HepG2 (cell line): ENCODE data around the gene ZFPL1. TPM values are rescaled to one million over a fixed set of nuclear protein-coding genes. Genes with fewer than 3 reads are reported as not detected.
A peak's percentile ranks its signal among the peaks of the same experiment; 100 is the strongest.

ENCODE experiments used
- GMEB2 ChIP-seq: IDR thresholded peaks from 2 replicates; pipeline ENCODE4 v1.6.1; 2016; ENCODE audit warnings: missing biosample characterization, missing genetic modification reagents, low read depth
- KDM5B ChIP-seq: sonication (generic); formaldehyde crosslinking; IDR thresholded peaks from 2 replicates; pipeline ENCODE4 v1.4.0; 2020; ENCODE audit warnings: missing genetic modification reagents, mild to moderate bottlenecking, borderline replicate concordance
- MNT ChIP-seq: fragments of 450-650 bp; IDR thresholded peaks from 2 replicates; pipeline ENCODE4 v1.6.1; 2016
- PATZ1 ChIP-seq: sonication (generic); formaldehyde crosslinking; IDR thresholded peaks from 2 replicates; pipeline ENCODE4 v1.4.0; 2020; ENCODE audit warnings: missing genetic modification reagents
- RAD21 ChIP-seq: fragments of 450-650 bp; formaldehyde crosslinking; IDR thresholded peaks from 2 replicates; pipeline ENCODE4 v1.5.0; 2020; ENCODE audit warnings: mild to moderate bottlenecking
- SOX6 ChIP-seq, 2 experiments: fragments of 450-650 bp in 1 of 2; sonication (generic) in 1 of 2; formaldehyde crosslinking in 1 of 2; IDR thresholded peaks; 2 replicates each; pipeline versions ENCODE4 v1.4.0 to v1.6.1; 2017 to 2020; ENCODE audit warnings: antibody characterized with exemption in 1 of 2, mild to moderate bottlenecking in 1 of 2, missing genetic modification reagents in 1 of 2
- TRIM22 ChIP-seq: fragments of 450-650 bp; IDR thresholded peaks from 2 replicates; pipeline ENCODE4 v1.6.1; 2017
- ZFP37 ChIP-seq: sonication (generic); formaldehyde crosslinking; IDR thresholded peaks from 2 replicates; pipeline ENCODE4 v1.4.0; 2020; ENCODE audit warnings: missing genetic modification reagents, borderline replicate concordance
- ZNF138 ChIP-seq: sonication (generic); formaldehyde crosslinking; IDR thresholded peaks from 2 replicates; pipeline ENCODE4 v1.5.0; 2020; ENCODE audit warnings: mild to moderate bottlenecking, low read depth, missing genetic modification reagents
- ZNF225 ChIP-seq: sonication (generic); formaldehyde crosslinking; IDR thresholded peaks from 2 replicates; pipeline ENCODE4 v1.4.0; 2020; ENCODE audit warnings: mild to moderate bottlenecking, missing genetic modification reagents
- ZNF780A ChIP-seq: sonication (generic); formaldehyde crosslinking; IDR thresholded peaks from 2 replicates; pipeline ENCODE4 v1.8.0; 2022; ENCODE audit warnings: mild to moderate bottlenecking, missing genetic modification reagents, moderate library complexity
- ZNF781 ChIP-seq: sonication (generic); formaldehyde crosslinking; IDR thresholded peaks from 2 replicates; pipeline ENCODE4 v1.5.1; 2020; ENCODE audit warnings: borderline replicate concordance, mild to moderate bottlenecking, missing genetic modification reagents; ENCODE audit errors: not compliant biosample characterization
- ZNF878 ChIP-seq: sonication (generic); formaldehyde crosslinking; IDR thresholded peaks from 2 replicates; pipeline ENCODE4 v1.8.1; 2023; ENCODE audit warnings: mild to moderate bottlenecking, missing genetic modification reagents, moderate library complexity
- polyA plus RNA-seq, 8 experiments: library from polyadenylated mRNA; depleted of rRNA in 3 of 8; stranded (reverse) in 7 of 8; unstranded in 1 of 8; fragments of >200 nt; fragmentation: Illumina TruSeq in 4 of 8; extraction: Trizol in 4 of 8; gene quantifications; 2 replicates each; pipeline versions ENCODE4 v1.2.1 to v1.2.3, GENCODE V29; 2011 to 2016; ENCODE audit warnings: low read depth in 4 of 8, missing spikeins in 1 of 8, mixed read lengths in 1 of 8; ENCODE audit not compliant: insufficient read depth in 1 of 8
- total RNA-seq, 5 experiments: library from RNA; depleted of rRNA; stranded (reverse); fragments of >200 nt; fragmentation: Illumina TruSeq; extraction: Trizol; gene quantifications; 2 replicates each; pipeline ENCODE4 v1.2.3, GENCODE V29; 2016; ENCODE audit warnings: low read depth in 1 of 5
- TF ChIP-seq, protein P1 (sequence below): sonication (generic); formaldehyde crosslinking; IDR thresholded peaks from 2 replicates; pipeline ENCODE4 v1.8.0; 2022; ENCODE audit warnings: mild to moderate bottlenecking, missing genetic modification reagents, borderline replicate concordance
- TF ChIP-seq, protein P2 (sequence below), 2 experiments: IDR thresholded peaks; 2 replicates each; pipeline ENCODE4 v1.6.1; 2011 to 2012; ENCODE audit warnings: low read length in 2 of 2, borderline replicate concordance in 1 of 2, low read depth in 1 of 2, mild to moderate bottlenecking in 1 of 2, moderate library complexity in 1 of 2

ZFPL1 gene
- total and polyA plus RNA-seq, 2 of the 13 experiments (the other 11 are each of a cell fraction or from before 2014, with no cell fraction given), result 32.2 to 56.0 TPM

- peak; percentile 88 for TF ChIP-seq PATZ1
- no peak; the same call in 1 of the 2 replicates for TF ChIP-seq ZNF225
- TF ChIP-seq, protein P1, sequence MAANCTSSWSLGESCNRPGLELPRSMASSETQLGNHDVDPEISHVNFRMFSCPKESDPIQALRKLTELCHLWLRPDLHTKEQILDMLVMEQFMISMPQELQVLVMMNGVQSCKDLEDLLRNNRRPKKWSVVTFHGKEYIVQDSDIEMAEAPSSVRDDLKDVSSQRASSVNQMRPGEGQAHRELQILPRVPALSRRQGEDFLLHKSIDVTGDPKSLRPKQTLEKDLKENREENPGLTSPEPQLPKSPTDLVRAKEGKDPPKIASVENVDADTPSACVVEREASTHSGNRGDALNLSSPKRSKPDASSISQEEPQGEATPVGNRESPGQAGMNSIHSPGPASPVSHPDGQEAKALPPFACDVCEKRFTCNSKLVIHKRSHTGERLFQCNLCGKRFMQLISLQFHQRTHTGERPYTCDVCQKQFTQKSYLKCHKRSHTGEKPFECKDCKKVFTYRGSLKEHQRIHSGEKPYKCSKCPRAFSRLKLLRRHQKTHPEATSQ (CRISPR knock-in tag), result no peak
- TF ChIP-seq TRIM22, result no peak
- 0 out of 2 replicates have a peak, but pooled peaks have one; percentile 18 for TF ChIP-seq RAD21 (CRISPR knock-in tag)
- 0 out of 2 replicates have a peak, but pooled peaks have one; percentile 34 for TF ChIP-seq ZNF878
- TF ChIP-seq GMEB2 (CRISPR knock-in tag), result peak; percentile 82
- TF ChIP-seq KDM5B, result peak; percentile 90
- TF ChIP-seq ZNF138 (CRISPR knock-in tag), result 0 out of 2 replicates have a peak, but pooled peaks have one; percentile 73
- TF ChIP-seq SOX6 (IDR thresholded peaks at IDR 0.05), result no peak
- TF ChIP-seq SOX6 (CRISPR knock-in tag; IDR thresholded peaks at IDR 0.05), result no peak
- peak; percentile 3 for TF ChIP-seq ZNF781
- 0 out of 2 replicates have a peak, but pooled peaks have one; percentile 11 for TF ChIP-seq ZNF780A (CRISPR knock-in tag)
- no peak for TF ChIP-seq ZFP37 (CRISPR knock-in tag)
- TF ChIP-seq, protein P2, sequence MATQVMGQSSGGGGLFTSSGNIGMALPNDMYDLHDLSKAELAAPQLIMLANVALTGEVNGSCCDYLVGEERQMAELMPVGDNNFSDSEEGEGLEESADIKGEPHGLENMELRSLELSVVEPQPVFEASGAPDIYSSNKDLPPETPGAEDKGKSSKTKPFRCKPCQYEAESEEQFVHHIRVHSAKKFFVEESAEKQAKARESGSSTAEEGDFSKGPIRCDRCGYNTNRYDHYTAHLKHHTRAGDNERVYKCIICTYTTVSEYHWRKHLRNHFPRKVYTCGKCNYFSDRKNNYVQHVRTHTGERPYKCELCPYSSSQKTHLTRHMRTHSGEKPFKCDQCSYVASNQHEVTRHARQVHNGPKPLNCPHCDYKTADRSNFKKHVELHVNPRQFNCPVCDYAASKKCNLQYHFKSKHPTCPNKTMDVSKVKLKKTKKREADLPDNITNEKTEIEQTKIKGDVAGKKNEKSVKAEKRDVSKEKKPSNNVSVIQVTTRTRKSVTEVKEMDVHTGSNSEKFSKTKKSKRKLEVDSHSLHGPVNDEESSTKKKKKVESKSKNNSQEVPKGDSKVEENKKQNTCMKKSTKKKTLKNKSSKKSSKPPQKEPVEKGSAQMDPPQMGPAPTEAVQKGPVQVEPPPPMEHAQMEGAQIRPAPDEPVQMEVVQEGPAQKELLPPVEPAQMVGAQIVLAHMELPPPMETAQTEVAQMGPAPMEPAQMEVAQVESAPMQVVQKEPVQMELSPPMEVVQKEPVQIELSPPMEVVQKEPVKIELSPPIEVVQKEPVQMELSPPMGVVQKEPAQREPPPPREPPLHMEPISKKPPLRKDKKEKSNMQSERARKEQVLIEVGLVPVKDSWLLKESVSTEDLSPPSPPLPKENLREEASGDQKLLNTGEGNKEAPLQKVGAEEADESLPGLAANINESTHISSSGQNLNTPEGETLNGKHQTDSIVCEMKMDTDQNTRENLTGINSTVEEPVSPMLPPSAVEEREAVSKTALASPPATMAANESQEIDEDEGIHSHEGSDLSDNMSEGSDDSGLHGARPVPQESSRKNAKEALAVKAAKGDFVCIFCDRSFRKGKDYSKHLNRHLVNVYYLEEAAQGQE (IDR thresholded peaks at IDR 0.05; ENCODE audit: borderline replicate concordance in 1 of 2, low read depth in 1 of 2, low read length in 2 of 2), result 0 out of 4 replicates have a peak, but pooled peaks of 1 of the 2 experiments have one; percentile 10
- peak; percentile 53; the same call in 1 of the 2 replicates for TF ChIP-seq MNT
Observed at GRCh38 chr11:65134240-65134951, 50.4 kb downstream of the ZFPL1 start, which contains the start of gene SYVN1 (continued).
